Vagina (tissue), 2 donors: ENCODE results near the gene POLR2E. TPM values are rescaled to one million over a fixed set of nuclear protein-coding genes. Genes with fewer than 3 reads are reported as not detected.
A peak's percentile ranks its signal among the peaks of the same experiment; 100 is the strongest.

ENCODE experiments used
- DNase-seq, 2 donors: peaks; one replicate each; pipeline ENCODE4 v3.0.0-alpha.2; 2017; ENCODE audit errors: extremely low spot score in 2 of 2
- H3K27ac ChIP-seq: fragments of 200-600 bp; sonication (generic); one replicate; pipeline ENCODE4 v1.5.1; 2019
- H3K27me3 ChIP-seq: fragments of 200-600 bp; sonication (generic); one replicate; pipeline ENCODE4 v1.5.1; 2019
- H3K36me3 ChIP-seq, 2 donors: fragments of 200-600 bp; sonication (generic); one replicate each; pipeline ENCODE4 v1.5.1; 2017 to 2019
- H3K4me1 ChIP-seq: fragments of 200-600 bp; sonication (generic); one replicate; pipeline ENCODE4 v1.5.1; 2019
- H3K4me3 ChIP-seq, 2 donors: fragments of 200-600 bp; sonication (generic); 1 replicate in 1 of 2; 2 replicates in 1 of 2; pipeline ENCODE4 v1.5.1; 2016 to 2019
- H3K9me3 ChIP-seq: fragments of 200-600 bp; sonication (generic); one replicate; pipeline ENCODE4 v1.5.1; 2019
- CTCF ChIP-seq, 3 experiments: fragments of 450-650 bp in 2 of 3; fragments of 200-600 bp in 1 of 3; sonication (generic) in 1 of 3; IDR thresholded peaks; one replicate each; pipeline ENCODE4 v1.5.1; 2017 to 2019; ENCODE audit warnings: antibody characterized with exemption in 3 of 3, mild to moderate bottlenecking in 2 of 3, moderate library complexity in 2 of 3
- POLR2A ChIP-seq, 2 donors: fragments of 450-650 bp; IDR thresholded peaks; one replicate each; pipeline ENCODE4 v1.6.1; 2017; ENCODE audit warnings: antibody characterized with exemption in 2 of 2, mild to moderate bottlenecking in 2 of 2, moderate library complexity in 2 of 2
- POLR2AphosphoS5 ChIP-seq, 2 donors: sonication (generic); formaldehyde crosslinking; IDR thresholded peaks; one replicate each; pipeline ENCODE4 v1.9.0; 2017; ENCODE audit warnings: antibody characterized with exemption in 2 of 2, mild to moderate bottlenecking in 2 of 2, low read depth in 1 of 2; ENCODE audit not compliant: insufficient read depth in 1 of 2
- intact Hi-C: fragments of 100-400 bp; cut with DNase I; formaldehyde crosslinking; loops from one replicate; pipeline ENCODE4 v1.15.1; 2023
- total RNA-seq: library from RNA; depleted of rRNA; stranded (reverse); fragments of >200 nt; gene quantifications from one replicate; pipeline ENCODE4 v1.2.3, GENCODE V29; 2016

The POLR2E gene
- total RNA-seq, 1 donor from 2014 or later = 83.7 TPM

DNA sequence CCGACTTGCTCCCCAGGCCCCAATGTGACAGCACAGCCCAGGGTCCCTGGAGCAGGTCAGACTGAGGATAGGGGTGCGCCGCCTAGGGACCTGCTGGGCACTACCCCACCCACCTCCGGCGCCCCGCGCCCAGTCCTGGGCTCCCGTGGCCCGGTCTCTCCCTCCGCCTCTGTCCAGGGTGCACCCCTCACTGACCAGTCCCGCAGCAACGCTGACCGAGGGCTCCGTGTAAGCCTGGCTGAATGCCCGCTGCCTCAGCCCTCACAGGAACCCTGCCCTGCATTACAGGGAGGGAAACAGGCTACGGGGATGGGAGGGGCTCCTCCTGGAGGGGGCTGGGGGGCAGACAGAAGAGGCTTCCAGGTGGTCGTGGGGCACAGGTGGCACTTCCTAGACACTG is 40.3 kb upstream of the POLR2E start:
- no peaks in the 10 kb centered on the region for H3K9me3 ChIP-seq
- DNase-seq = no peak
- H3K4me1 ChIP-seq = peaks cover 65% of the 10 kb centered on the region
- H3K4me3 ChIP-seq = no peak overlapping the region
- intact Hi-C loops = no loop called here
- no peaks in the 10 kb centered on the region for H3K36me3 ChIP-seq
- no peaks in the 10 kb centered on the region for H3K27me3 ChIP-seq
- TF ChIP-seq CTCF (IDR thresholded peaks at IDR 0.05) = no peak
- TF ChIP-seq POLR2A (IDR thresholded peaks at IDR 0.05) = no peak
- TF ChIP-seq POLR2AphosphoS5 (IDR thresholded peaks at IDR 0.05; ENCODE audit: insufficient read depth in 1 of 2, low read depth in 1 of 2) = no peak
- H3K27ac ChIP-seq = peak overlapping the region; percentile 1

GRCh38 chr19:1134431-1134830 is 39.3 kb upstream of the POLR2E start:
- H3K27ac ChIP-seq = peak overlapping the region; percentile 87
- TF ChIP-seq CTCF (IDR thresholded peaks at IDR 0.05) (no peak), POLR2AphosphoS5 (IDR thresholded peaks at IDR 0.05; ENCODE audit: insufficient read depth in 1 of 2, low read depth in 1 of 2) (no peak), POLR2A (IDR thresholded peaks at IDR 0.05) (no peak)
- intact Hi-C loops = loop anchor here (5.0 kb wide), 1 partner anchor 38 kb away; the partner anchor contains the start of gene SBNO2
- no peak overlapping the region for H3K4me3 ChIP-seq
- H3K36me3 ChIP-seq = no peaks in the 10 kb centered on the region
- DNase-seq = no peak
- H3K27me3 ChIP-seq = no peaks in the 10 kb centered on the region
- H3K4me1 ChIP-seq = peaks cover 75% of the 10 kb centered on the region
- no peaks in the 10 kb centered on the region for H3K9me3 ChIP-seq

- intact Hi-C loops = loop anchor here (5.0 kb wide), 1 partner anchor 39 kb away; the partner anchor contains the start of gene SBNO2
- no peak for DNase-seq
- peak overlapping the region; percentile 87 for H3K27ac ChIP-seq
- peaks cover 84% of the 10 kb centered on the region for H3K4me1 ChIP-seq
- no peaks in the 10 kb centered on the region for H3K27me3 ChIP-seq
- H3K9me3 ChIP-seq = no peaks in the 10 kb centered on the region
- H3K36me3 ChIP-seq = no peaks in the 10 kb centered on the region
- peak overlapping the region in 1 of 2 donors; percentile 67 for H3K4me3 ChIP-seq
- TF ChIP-seq CTCF (IDR thresholded peaks at IDR 0.05) = no peak
- peak in 1 of 2 donors; percentile 16 for TF ChIP-seq POLR2AphosphoS5 (IDR thresholded peaks at IDR 0.05; ENCODE audit: insufficient read depth in 1 of 2, low read depth in 1 of 2)
- TF ChIP-seq POLR2A (IDR thresholded peaks at IDR 0.05) = no peak
Observed at GRCh38 chr19:1133471-1133929, 38.3 kb upstream of the POLR2E start.

DNA sequence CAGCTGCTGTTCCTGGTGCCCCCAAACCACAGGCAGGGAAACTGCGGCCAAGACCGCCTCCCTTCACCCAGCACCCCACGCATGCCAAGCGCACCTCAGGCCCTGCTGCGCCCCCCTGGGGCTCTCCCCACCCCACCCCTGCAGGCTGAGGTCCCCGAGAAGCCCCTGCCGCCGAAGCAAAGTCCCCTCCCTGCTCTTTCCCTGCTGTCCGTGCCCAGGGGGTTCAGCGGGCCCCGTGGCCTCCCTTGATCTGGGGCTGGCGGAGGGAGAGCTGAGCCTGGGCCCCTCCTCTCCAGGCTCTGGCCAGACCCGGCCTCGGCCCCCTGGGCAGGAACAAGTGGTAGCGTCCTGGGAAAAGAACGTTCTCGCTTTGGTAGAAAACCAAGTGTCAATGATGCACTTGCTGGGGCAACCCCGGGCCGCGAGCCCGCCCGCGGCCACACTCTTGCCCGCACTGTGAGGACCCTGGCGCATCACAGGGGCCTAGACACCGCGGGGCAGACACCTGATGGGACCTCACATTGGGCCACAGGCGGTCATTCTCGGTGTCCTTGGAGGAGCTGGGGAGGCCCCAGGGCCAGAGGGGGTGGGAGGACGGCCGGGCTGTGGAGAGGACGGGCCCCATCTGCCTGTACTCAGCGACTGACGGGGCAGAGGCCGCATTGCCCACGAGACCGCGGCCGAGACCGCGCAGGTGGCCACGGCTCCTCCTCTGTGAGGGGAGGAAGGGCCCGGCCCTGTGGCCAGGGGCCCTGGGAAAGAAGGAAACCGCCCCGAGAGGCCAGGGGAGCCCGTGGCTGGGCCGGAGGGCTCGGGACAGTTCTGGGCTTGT is 37.6 kb upstream of the POLR2E start:
- Histone ChIP-seq H3K27ac (peak overlapping the region; percentile 87), H3K4me3 (peak overlapping the region; percentile 67 to 73), H3K36me3 (no peaks in the 10 kb centered on the region), H3K4me1 (peaks cover 91% of the 10 kb centered on the region), H3K27me3 (no peaks in the 10 kb centered on the region), H3K9me3 (no peaks in the 10 kb centered on the region)
- intact Hi-C loops = loop anchor here (5.0 kb wide), 1 partner anchor 40 kb away; the partner anchor contains the start of gene SBNO2
- no peak for TF ChIP-seq CTCF (IDR thresholded peaks at IDR 0.05)
- peak in 1 of 2 donors; percentile 32 for TF ChIP-seq POLR2AphosphoS5 (IDR thresholded peaks at IDR 0.05; ENCODE audit: insufficient read depth in 1 of 2, low read depth in 1 of 2)
- DNase-seq = no peak
